ENCODE data around the gene HMHB1.
A peak's percentile ranks its signal among the peaks of the same experiment; 100 is the strongest.
"Not testable (repeated sequence)": the region's sequence is repeated elsewhere in the genome, so short reads cannot be mapped to it uniquely, and the experiment has no call there.

HMHB1 gene

GRCh38 chr5:143805861-143806260 is 6.1 kb upstream of the HMHB1 start:
- DNase-seq = no peak

GRCh38 chr5:143806579-143806978 is 5.4 kb upstream of the HMHB1 start:
- no peak for DNase-seq

GRCh38 chr5:143807401-143807800 is 4.6 kb upstream of the HMHB1 start:
- no peak for DNase-seq

GRCh38 chr5:143816370-143816769 is 4.4 kb downstream of the HMHB1 start:
- DNase-seq = not testable (repeated sequence)

GRCh38 chr5:143819716-143820115 is 7.8 kb downstream of the HMHB1 start:
- DNase-seq = no peak

GRCh38 chr5:143820451-143820850 is 8.5 kb downstream of the HMHB1 start:
- no peak for DNase-seq

- peak; percentile 87 to 89 for DNase-seq
These were observed 13.1 kb downstream of the HMHB1 start for GRCh38 chr5:143824851-143825720.

- DNase-seq = peak; percentile 41 to 52
These were observed 15.0 kb downstream of the HMHB1 start for GRCh38 chr5:143826951-143827444.

- peak; percentile 20 to 22 for DNase-seq
These were observed 16.7 kb downstream of the HMHB1 start for GRCh38 chr5:143828710-143829109.

- no peak for DNase-seq
These were observed 21.2 kb downstream of the HMHB1 start for GRCh38 chr5:143833177-143833576.

- DNase-seq = no peak
These were observed 23.3 kb downstream of the HMHB1 start for GRCh38 chr5:143835251-143835650.

- DNase-seq = no peak
These were observed 24.3 kb downstream of the HMHB1 start for GRCh38 chr5:143836161-143836725.

GRCh38 chr5:143837306-143837848 is 25.4 kb downstream of the HMHB1 start:
- DNase-seq = no peak

GRCh38 chr5:143841446-143841845 is 29.5 kb downstream of the HMHB1 start:
- no peak for DNase-seq

GRCh38 chr5:143842920-143843319 is 31.0 kb downstream of the HMHB1 start:
- no peak for DNase-seq

GRCh38 chr5:143843461-143843860 is 31.5 kb downstream of the HMHB1 start:
- DNase-seq = no peak

- no peak for DNase-seq
These were observed 38.2 kb downstream of the HMHB1 start for GRCh38 chr5:143850050-143850683.

GRCh38 chr5:143851383-143851782 is 39.4 kb downstream of the HMHB1 start:
- DNase-seq = no peak

GRCh38 chr5:143860211-143860610 is 48.2 kb downstream of the HMHB1 start:
- no peak for DNase-seq

GRCh38 chr5:143862271-143862670 is 50.3 kb downstream of the HMHB1 start:
- no peak for DNase-seq

GRCh38 chr5:143865426-143866025 is 53.6 kb downstream of the HMHB1 start:
- DNase-seq = no peak
